SK-N-SH treated with all-trans-retinoic acid at 6 μM for 48 hours (cell line): ENCODE data around the gene PHRF1.

Experiments
- ATAC-seq: fragments of 200-7000 bp; cut with Tn5 transposase; 3 replicates; pipeline ENCODE4 v1.9.1; 2020; ENCODE audit warnings: mild to moderate bottlenecking, moderate library complexity
- ARNTL ChIP-seq: fragments of 450-650 bp; formaldehyde crosslinking; IDR thresholded peaks from 2 replicates; pipeline ENCODE4 v1.5.0; 2020; ENCODE audit warnings: low read depth, mild to moderate bottlenecking, moderate library complexity, borderline replicate concordance
- BACH2 ChIP-seq: fragments of 250-450 bp; sonication (Bioruptor Pico); IDR thresholded peaks from 2 replicates; pipeline ENCODE4 v1.9.0; 2021; ENCODE audit warnings: mild to moderate bottlenecking, borderline replicate concordance
- CREB5 ChIP-seq: fragments of 250-450 bp; sonication (Bioruptor Pico); IDR thresholded peaks from 2 replicates; pipeline ENCODE4 v1.5.1; 2020; ENCODE audit warnings: low read depth, mild to moderate bottlenecking, moderate library complexity
- CSDC2 ChIP-seq: fragments of 250-450 bp; sonication (Bioruptor Pico); IDR thresholded peaks from 2 replicates; pipeline ENCODE4 v1.5.0; 2020; ENCODE audit warnings: mild to moderate bottlenecking, moderate library complexity
- ESRRG ChIP-seq: fragments of 250-450 bp; sonication (Bioruptor Pico); IDR thresholded peaks from 2 replicates; pipeline ENCODE4 v1.6.1; 2021; ENCODE audit warnings: mild to moderate bottlenecking
- GLIS3 ChIP-seq: fragments of 250-450 bp; sonication (Bioruptor Pico); IDR thresholded peaks from 2 replicates; pipeline ENCODE4 v1.5.0; 2020; ENCODE audit warnings: mild to moderate bottlenecking, moderate library complexity
- ISL1 ChIP-seq: fragments of 250-450 bp; sonication (Bioruptor Pico); IDR thresholded peaks from 2 replicates; pipeline ENCODE4 v2.1.2; 2022; ENCODE audit warnings: mild to moderate bottlenecking, moderate library complexity
- OSR1 ChIP-seq: fragments of 250-450 bp; sonication (Bioruptor Pico); IDR thresholded peaks from 2 replicates; pipeline ENCODE4 v1.8.0; 2022; ENCODE audit warnings: moderate library complexity, mild to moderate bottlenecking, inconsistent platforms
- PATZ1 ChIP-seq: fragments of 250-450 bp; sonication (Bioruptor Pico); IDR thresholded peaks from 2 replicates; pipeline ENCODE4 v1.8.0; 2020; ENCODE audit warnings: mild to moderate bottlenecking, moderate library complexity, borderline replicate concordance
- PPARA ChIP-seq: fragments of 250-450 bp; sonication (Bioruptor Pico); IDR thresholded peaks from 2 replicates; pipeline ENCODE4 v1.5.0; 2020; ENCODE audit warnings: mild to moderate bottlenecking, borderline replicate concordance
- RARB ChIP-seq: fragments of 250-450 bp; sonication (Bioruptor Pico); IDR thresholded peaks from 2 replicates; pipeline ENCODE4 v1.8.0; 2021; ENCODE audit warnings: mild to moderate bottlenecking, moderate library complexity
- SNAI2 ChIP-seq: fragments of 250-450 bp; sonication (Bioruptor Pico); IDR thresholded peaks from 2 replicates; pipeline ENCODE4 v1.5.0; 2020; ENCODE audit warnings: mild to moderate bottlenecking, moderate library complexity
- TCF4 ChIP-seq: fragments of 250-450 bp; sonication (Bioruptor Pico); IDR thresholded peaks from 2 replicates; pipeline ENCODE4 v1.8.0; 2021; ENCODE audit warnings: mild to moderate bottlenecking, moderate library complexity, borderline replicate concordance
- ZFP3 ChIP-seq: fragments of 250-450 bp; sonication (Bioruptor Pico); IDR thresholded peaks from 2 replicates; pipeline ENCODE4 v1.5.0; 2020; ENCODE audit warnings: mild to moderate bottlenecking, moderate library complexity
- ZFP30 ChIP-seq: fragments of 450-650 bp; formaldehyde crosslinking; IDR thresholded peaks from 2 replicates; pipeline ENCODE4 v1.5.0; 2022; ENCODE audit warnings: mild to moderate bottlenecking, moderate library complexity
- ZNF565 ChIP-seq: fragments of 450-650 bp; formaldehyde crosslinking; conservative IDR thresholded peaks from 2 replicates; pipeline ENCODE4 v1.5.0; 2020; ENCODE audit warnings: low read depth, mild to moderate bottlenecking, moderate library complexity
- ZNF70 ChIP-seq: fragments of 450-650 bp; formaldehyde crosslinking; IDR thresholded peaks from 2 replicates; pipeline ENCODE4 v1.5.0; 2020; ENCODE audit warnings: mild to moderate bottlenecking, moderate library complexity
- ZNF8 ChIP-seq: fragments of 450-650 bp; formaldehyde crosslinking; IDR thresholded peaks from 2 replicates; pipeline ENCODE4 v1.5.0; 2020; ENCODE audit warnings: mild to moderate bottlenecking, moderate library complexity
- TF ChIP-seq, protein P1 (sequence below): fragments of 250-450 bp; sonication (Bioruptor Pico); IDR thresholded peaks from 2 replicates; pipeline ENCODE4 v1.5.0; 2020; ENCODE audit warnings: mild to moderate bottlenecking, moderate library complexity
- TF ChIP-seq, protein P2 (sequence below): fragments of 250-450 bp; sonication (Bioruptor Pico); IDR thresholded peaks from 2 replicates; pipeline ENCODE4 v1.8.0; 2021; ENCODE audit warnings: low read depth, mild to moderate bottlenecking, moderate library complexity, borderline replicate concordance
- TF ChIP-seq, protein P3 (sequence below): fragments of 250-450 bp; sonication (Bioruptor Pico); IDR thresholded peaks from 2 replicates; pipeline ENCODE4 v1.5.1; 2021; ENCODE audit warnings: mild to moderate bottlenecking, moderate library complexity

Gene PHRF1

DNA sequence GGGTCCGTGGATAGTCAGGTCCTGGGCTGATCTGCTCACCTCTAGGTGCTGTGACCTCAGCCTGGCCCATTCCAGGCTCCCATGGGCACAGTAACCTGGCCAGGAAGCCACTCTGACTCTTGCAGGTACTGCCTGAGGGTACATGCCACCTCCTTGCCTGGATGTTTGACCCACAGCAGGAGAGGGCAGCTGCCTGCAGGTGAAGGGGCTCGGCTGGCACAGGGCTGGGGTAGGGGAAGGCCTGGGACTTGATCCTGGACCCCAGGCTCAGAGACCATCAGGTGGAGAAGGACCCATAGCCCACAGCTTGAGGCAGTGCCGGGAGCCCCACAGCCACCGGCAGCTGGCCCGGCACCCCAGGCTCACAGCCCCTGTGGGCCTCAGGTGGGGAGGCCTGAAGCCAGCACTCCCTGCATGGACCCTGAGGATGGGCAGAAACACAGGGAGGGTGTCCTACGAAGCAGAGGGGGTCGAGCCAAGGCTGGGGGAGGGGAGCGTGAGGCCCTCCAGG lies 36.2 kb upstream of the PHRF1 start:
- TF ChIP-seq CSDC2 (CRISPR knock-in tag) (no peak), OSR1 (CRISPR knock-in tag) (no peak), PPARA (CRISPR knock-in tag) (no peak), ZFP30 (CRISPR knock-in tag) (no peak), ARNTL (no peak), RARB (no peak), TCF4 (CRISPR knock-in tag) (no peak), ESRRG (no peak), GLIS3 (no peak), ZFP3 (CRISPR knock-in tag) (no peak), ZNF70 (no peak), ZNF8 (CRISPR knock-in tag) (no peak), SNAI2 (CRISPR knock-in tag) (no peak), PATZ1 (CRISPR knock-in tag) (no peak), CREB5 (CRISPR knock-in tag) (no peak), BACH2 (CRISPR knock-in tag) (no peak)
- TF ChIP-seq, protein P1, sequence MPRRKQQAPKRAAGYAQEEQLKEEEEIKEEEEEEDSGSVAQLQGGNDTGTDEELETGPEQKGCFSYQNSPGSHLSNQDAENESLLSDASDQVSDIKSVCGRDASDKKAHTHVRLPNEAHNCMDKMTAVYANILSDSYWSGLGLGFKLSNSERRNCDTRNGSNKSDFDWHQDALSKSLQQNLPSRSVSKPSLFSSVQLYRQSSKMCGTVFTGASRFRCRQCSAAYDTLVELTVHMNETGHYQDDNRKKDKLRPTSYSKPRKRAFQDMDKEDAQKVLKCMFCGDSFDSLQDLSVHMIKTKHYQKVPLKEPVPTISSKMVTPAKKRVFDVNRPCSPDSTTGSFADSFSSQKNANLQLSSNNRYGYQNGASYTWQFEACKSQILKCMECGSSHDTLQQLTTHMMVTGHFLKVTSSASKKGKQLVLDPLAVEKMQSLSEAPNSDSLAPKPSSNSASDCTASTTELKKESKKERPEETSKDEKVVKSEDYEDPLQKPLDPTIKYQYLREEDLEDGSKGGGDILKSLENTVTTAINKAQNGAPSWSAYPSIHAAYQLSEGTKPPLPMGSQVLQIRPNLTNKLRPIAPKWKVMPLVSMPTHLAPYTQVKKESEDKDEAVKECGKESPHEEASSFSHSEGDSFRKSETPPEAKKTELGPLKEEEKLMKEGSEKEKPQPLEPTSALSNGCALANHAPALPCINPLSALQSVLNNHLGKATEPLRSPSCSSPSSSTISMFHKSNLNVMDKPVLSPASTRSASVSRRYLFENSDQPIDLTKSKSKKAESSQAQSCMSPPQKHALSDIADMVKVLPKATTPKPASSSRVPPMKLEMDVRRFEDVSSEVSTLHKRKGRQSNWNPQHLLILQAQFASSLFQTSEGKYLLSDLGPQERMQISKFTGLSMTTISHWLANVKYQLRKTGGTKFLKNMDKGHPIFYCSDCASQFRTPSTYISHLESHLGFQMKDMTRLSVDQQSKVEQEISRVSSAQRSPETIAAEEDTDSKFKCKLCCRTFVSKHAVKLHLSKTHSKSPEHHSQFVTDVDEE (CRISPR knock-in tag) = no peak
- TF ChIP-seq, protein P2, sequence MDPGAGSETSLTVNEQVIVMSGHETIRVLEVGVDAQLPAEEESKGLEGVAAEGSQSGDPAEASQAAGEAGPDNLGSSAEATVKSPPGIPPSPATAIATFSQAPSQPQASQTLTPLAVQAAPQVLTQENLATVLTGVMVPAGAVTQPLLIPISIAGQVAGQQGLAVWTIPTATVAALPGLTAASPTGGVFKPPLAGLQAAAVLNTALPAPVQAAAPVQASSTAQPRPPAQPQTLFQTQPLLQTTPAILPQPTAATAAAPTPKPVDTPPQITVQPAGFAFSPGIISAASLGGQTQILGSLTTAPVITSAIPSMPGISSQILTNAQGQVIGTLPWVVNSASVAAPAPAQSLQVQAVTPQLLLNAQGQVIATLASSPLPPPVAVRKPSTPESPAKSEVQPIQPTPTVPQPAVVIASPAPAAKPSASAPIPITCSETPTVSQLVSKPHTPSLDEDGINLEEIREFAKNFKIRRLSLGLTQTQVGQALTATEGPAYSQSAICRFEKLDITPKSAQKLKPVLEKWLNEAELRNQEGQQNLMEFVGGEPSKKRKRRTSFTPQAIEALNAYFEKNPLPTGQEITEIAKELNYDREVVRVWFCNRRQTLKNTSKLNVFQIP (CRISPR knock-in tag) = no peak
- TF ChIP-seq, protein P3, sequence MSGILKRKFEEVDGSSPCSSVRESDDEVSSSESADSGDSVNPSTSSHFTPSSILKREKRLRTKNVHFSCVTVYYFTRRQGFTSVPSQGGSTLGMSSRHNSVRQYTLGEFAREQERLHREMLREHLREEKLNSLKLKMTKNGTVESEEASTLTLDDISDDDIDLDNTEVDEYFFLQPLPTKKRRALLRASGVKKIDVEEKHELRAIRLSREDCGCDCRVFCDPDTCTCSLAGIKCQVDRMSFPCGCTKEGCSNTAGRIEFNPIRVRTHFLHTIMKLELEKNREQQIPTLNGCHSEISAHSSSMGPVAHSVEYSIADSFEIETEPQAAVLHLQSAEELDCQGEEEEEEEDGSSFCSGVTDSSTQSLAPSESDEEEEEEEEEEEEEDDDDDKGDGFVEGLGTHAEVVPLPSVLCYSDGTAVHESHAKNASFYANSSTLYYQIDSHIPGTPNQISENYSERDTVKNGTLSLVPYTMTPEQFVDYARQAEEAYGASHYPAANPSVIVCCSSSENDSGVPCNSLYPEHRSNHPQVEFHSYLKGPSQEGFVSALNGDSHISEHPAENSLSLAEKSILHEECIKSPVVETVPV (CRISPR knock-in tag) = no peak
- no peak for ATAC-seq

DNA sequence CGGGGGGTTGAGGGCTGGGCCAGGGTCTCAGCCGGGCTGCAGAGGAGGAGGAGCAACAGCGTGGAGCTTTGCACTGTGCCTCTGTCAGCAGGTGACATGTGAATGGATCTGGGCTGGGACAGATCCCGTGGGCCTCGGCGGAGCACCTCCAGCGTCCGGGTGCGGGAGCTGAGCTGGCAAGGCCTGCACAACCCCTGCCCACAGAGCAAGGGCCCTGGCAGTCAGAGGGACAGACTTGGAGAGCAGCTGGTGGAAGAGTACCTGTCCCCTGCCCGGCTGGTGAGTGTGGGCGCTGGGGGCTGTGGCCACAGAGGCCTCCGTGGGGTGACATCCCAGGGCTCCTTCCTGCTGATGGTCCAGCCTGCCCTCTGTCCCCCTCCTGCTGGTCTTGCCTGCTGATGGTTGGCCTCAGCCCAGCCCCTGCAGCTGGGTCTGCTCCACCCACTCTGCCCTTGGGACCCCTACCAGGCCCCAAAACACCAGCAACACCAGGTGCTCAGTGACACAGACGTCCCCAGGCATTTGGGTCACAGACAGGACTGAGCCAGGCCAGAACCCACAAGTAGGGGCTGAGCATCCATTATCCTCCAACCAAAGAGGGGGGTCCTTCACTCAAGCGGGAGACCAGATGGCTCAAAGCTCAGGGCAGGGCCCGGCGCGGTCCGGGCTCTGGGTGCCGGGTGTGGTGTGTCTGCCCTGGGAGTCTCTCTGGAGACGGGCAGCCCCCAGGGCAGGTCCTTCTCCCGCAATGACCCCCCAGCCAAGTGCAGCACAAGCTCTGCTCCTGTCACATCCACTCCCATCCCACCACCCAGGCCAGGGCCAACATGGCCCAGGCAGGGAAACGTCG lies 35.5 kb upstream of the PHRF1 start:
- ATAC-seq = no peak
- TF ChIP-seq ISL1 (no peak), PATZ1 (CRISPR knock-in tag) (no peak), ZNF70 (no peak), ZNF8 (CRISPR knock-in tag) (no peak), ZFP30 (CRISPR knock-in tag) (no peak), SNAI2 (CRISPR knock-in tag) (no peak), RARB (no peak), BACH2 (CRISPR knock-in tag) (no peak), ZNF565 (CRISPR knock-in tag) (no peak), TCF4 (CRISPR knock-in tag) (no peak)
- TF ChIP-seq, protein P2 (CRISPR knock-in tag) = no peak
- TF ChIP-seq, protein P1 (CRISPR knock-in tag) = no peak
